Measurements from ENCODE around the gene CNIH4.

The CNIH4 gene

DNA sequence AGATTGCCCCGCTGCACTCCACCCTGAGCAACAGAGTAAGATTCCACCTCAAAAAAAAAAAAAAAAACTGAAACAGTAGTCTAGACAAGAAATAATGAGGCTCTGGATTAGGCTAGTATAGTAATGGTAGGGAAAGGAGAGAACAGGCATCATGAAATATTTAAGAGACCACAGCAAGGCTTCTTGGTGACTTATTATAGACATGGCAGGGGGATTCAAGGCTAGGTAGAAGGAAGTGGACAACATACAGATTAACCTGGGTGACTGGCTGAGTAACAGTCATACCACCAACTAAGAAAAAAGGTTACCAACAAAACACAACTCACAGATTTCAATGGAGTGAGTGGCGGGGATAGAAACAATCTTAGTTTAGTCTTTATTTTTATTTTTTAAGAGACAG, 35.0 kb upstream of the CNIH4 start:
- TF ChIP-seq ZNF248 (tag by site-specific recombination; IDR thresholded peaks at IDR 0.05), result no peak
- no peak for TF ChIP-seq ZNF155 (tag by site-specific recombination; IDR thresholded peaks at IDR 0.05)
- no peak for TF ChIP-seq HOXA7 (CRISPR knock-in tag; IDR thresholded peaks at IDR 0.05; ENCODE audit: borderline replicate concordance)
- TF ChIP-seq ZNF114 (tag by site-specific recombination; IDR thresholded peaks at IDR 0.05), result no peak
- TF ChIP-seq GLIS1 (tag by site-specific recombination; IDR thresholded peaks at IDR 0.05), result no peak
- TF ChIP-seq ZNF48 (tag by site-specific recombination; IDR thresholded peaks at IDR 0.05), result no peak
- TF ChIP-seq ZNF184 (tag by site-specific recombination; IDR thresholded peaks at IDR 0.05), result no peak
- TF ChIP-seq ZNF548 (tag by site-specific recombination; IDR thresholded peaks at IDR 0.05), result no peak
- Histone ChIP-seq H3K36me3 (ENCODE audit: control insufficient read depth in 2 of 2, insufficient read depth in 1 of 2, low read length in 2 of 2) (peaks cover 27 to 33% of the 10 kb centered on the region in 2 experiments; a peak in 2 of 3 replicates), H3K4me3 (ENCODE audit: low read depth, low read length) (no peak overlapping the region), H3K4me1 (ENCODE audit: control insufficient read depth, insufficient read depth, low read length) (peaks cover 14% of the 10 kb centered on the region), H3K9me3 (ENCODE audit: control insufficient read depth, insufficient read depth, low read depth, low read length) (no peaks in the 10 kb centered on the region), H3K27ac (ENCODE audit: extremely low read depth, low read depth, low read length) (no peak overlapping the region)
- ChIA-PET POLR2A (no interaction called here), CTCF (no interaction called here)

- TF ChIP-seq ZBTB20 (tag by site-specific recombination; IDR thresholded peaks at IDR 0.05) (no peak), TSHZ1 (tag by site-specific recombination; IDR thresholded peaks at IDR 0.05; ENCODE audit: borderline replicate concordance) (0 out of 2 replicates have a peak, but pooled peaks have one; percentile 14)
- Histone ChIP-seq H3K4me3 (ENCODE audit: low read depth, low read length) (no peak overlapping the region), H3K36me3 (ENCODE audit: control insufficient read depth in 2 of 2, insufficient read depth in 1 of 2, low read length in 2 of 2) (peaks cover 21 to 33% of the 10 kb centered on the region in 2 experiments; a peak in 2 of 3 replicates), H3K27ac (ENCODE audit: extremely low read depth, low read depth, low read length) (no peak overlapping the region), H3K9me3 (ENCODE audit: control insufficient read depth, insufficient read depth, low read depth, low read length) (no peaks in the 10 kb centered on the region), H3K4me1 (ENCODE audit: control insufficient read depth, insufficient read depth, low read length) (peaks cover 3% of the 10 kb centered on the region; the same call in 1 of the 2 replicates)
- ChIA-PET CTCF (interaction anchor here (0.5 to 0.7 kb wide), 2 partner anchors 45 to 628 kb away, joined by 3 to 4 read pairs; no protein-coding TSS in a partner anchor), POLR2A (no interaction called here)
Measured at GRCh38 chr1:224325959-224326358, 30.7 kb upstream of the CNIH4 start.

DNA sequence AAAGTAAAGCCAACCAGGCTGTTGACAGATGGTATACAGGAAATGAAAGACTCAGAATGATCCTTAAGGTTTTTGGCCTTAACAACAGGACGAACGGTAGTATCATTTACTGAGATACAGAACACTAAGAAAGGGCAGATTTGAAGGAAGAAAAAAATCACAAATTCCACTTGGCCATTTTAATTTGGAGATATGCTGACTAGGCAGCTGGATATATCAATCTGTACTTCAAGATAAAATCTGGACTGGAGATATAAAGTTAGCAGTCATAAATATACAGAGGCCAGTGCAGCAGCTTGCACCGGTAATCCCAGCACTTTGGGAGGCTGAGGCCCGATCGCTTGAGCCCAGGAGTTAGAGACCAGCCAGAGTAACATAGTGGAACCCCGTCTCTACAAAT, 28.0 kb upstream of the CNIH4 start:
- peaks cover 3% of the 10 kb centered on the region; the same call in 1 of the 2 replicates for H3K4me1 ChIP-seq (ENCODE audit: control insufficient read depth, insufficient read depth, low read length)
- H3K9me3 ChIP-seq (ENCODE audit: control insufficient read depth, insufficient read depth, low read depth, low read length), result no peaks in the 10 kb centered on the region
- POLR2A ChIA-PET, result no interaction called here
- peaks cover 20 to 26% of the 10 kb centered on the region in 2 experiments; a peak in 2 of 3 replicates for H3K36me3 ChIP-seq (ENCODE audit: control insufficient read depth in 2 of 2, insufficient read depth in 1 of 2, low read length in 2 of 2)
- H3K27ac ChIP-seq (ENCODE audit: extremely low read depth, low read depth, low read length), result no peak overlapping the region
- H3K4me3 ChIP-seq (ENCODE audit: low read depth, low read length), result no peak overlapping the region; the same call in 1 of the 2 replicates
- CTCF ChIA-PET, result interaction anchor here (0.6 to 2.2 kb wide), 2 partner anchors 18 to 213 kb away, joined by 6 to 15 read pairs; no protein-coding TSS in a partner anchor
- TF ChIP-seq ZBTB26 (tag by site-specific recombination; optimal IDR thresholded peaks at IDR 0.05) (no peak), ZNF585B (tag by site-specific recombination; IDR thresholded peaks at IDR 0.05) (no peak), KLF9 (tag by site-specific recombination; IDR thresholded peaks at IDR 0.05; ENCODE audit: low read depth) (no peak), ZNF157 (tag by site-specific recombination; IDR thresholded peaks at IDR 0.05) (no peak), ZNF391 (tag by site-specific recombination; IDR thresholded peaks at IDR 0.05; ENCODE audit: borderline replicate concordance, low read depth) (no peak), AEBP2 (tag by site-specific recombination; IDR thresholded peaks at IDR 0.05; ENCODE audit: borderline replicate concordance) (no peak)
- TF ChIP-seq, protein P1, sequence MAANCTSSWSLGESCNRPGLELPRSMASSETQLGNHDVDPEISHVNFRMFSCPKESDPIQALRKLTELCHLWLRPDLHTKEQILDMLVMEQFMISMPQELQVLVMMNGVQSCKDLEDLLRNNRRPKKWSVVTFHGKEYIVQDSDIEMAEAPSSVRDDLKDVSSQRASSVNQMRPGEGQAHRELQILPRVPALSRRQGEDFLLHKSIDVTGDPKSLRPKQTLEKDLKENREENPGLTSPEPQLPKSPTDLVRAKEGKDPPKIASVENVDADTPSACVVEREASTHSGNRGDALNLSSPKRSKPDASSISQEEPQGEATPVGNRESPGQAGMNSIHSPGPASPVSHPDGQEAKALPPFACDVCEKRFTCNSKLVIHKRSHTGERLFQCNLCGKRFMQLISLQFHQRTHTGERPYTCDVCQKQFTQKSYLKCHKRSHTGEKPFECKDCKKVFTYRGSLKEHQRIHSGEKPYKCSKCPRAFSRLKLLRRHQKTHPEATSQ (tag by site-specific recombination; IDR thresholded peaks at IDR 0.05), result no peak
- TF ChIP-seq, protein P2, sequence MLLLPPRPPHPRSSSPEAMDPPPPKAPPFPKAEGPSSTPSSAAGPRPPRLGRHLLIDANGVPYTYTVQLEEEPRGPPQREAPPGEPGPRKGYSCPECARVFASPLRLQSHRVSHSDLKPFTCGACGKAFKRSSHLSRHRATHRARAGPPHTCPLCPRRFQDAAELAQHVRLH (tag by site-specific recombination; IDR thresholded peaks at IDR 0.05), result no peak
- TF ChIP-seq, protein P3, sequence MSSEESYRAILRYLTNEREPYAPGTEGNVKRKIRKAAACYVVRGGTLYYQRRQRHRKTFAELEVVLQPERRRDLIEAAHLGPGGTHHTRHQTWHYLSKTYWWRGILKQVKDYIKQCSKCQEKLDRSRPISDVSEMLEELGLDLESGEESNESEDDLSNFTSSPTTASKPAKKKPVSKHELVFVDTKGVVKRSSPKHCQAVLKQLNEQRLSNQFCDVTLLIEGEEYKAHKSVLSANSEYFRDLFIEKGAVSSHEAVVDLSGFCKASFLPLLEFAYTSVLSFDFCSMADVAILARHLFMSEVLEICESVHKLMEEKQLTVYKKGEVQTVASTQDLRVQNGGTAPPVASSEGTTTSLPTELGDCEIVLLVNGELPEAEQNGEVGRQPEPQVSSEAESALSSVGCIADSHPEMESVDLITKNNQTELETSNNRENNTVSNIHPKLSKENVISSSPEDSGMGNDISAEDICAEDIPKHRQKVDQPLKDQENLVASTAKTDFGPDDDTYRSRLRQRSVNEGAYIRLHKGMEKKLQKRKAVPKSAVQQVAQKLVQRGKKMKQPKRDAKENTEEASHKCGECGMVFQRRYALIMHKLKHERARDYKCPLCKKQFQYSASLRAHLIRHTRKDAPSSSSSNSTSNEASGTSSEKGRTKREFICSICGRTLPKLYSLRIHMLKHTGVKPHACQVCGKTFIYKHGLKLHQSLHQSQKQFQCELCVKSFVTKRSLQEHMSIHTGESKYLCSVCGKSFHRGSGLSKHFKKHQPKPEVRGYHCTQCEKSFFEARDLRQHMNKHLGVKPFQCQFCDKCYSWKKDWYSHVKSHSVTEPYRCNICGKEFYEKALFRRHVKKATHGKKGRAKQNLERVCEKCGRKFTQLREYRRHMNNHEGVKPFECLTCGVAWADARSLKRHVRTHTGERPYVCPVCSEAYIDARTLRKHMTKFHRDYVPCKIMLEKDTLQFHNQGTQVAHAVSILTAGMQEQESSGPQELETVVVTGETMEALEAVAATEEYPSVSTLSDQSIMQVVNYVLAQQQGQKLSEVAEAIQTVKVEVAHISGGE (tag by site-specific recombination; conservative IDR thresholded peaks at IDR 0.05; ENCODE audit: low read depth), result no peak

Measured in HEK293 (cell line).